Measurements from ENCODE around the gene FAM163B.

Gene FAM163B

DNA sequence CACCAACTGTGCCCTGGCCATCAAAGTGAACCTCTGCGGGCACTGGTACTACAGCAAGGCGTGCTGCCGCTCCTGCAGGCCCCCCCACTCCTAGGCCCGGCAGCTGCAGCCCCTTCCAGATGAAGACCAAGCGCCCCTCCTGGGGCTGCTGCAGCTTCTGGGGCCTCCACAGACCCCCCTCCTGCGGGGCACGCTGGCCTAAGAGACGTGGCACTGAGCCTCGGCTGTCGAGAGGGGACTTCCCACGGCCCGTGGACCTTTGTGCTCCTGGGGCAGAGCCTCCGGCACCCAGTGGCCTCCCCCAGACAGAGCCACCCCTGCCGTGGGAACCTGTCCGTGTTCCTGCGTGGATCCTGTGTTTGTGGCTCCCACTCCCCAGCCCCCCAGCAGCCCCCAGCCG is 34.4 kb downstream of the FAM163B start (continued):
- TF ChIP-seq TSHZ2 (CRISPR knock-in tag; IDR thresholded peaks at IDR 0.05) (no peak), ARNTL (CRISPR knock-in tag; IDR thresholded peaks at IDR 0.05; ENCODE audit: borderline replicate concordance, low read depth) (no peak), BACH2 (CRISPR knock-in tag; IDR thresholded peaks at IDR 0.05; ENCODE audit: borderline replicate concordance) (no peak), ZC3H10 (CRISPR knock-in tag; IDR thresholded peaks at IDR 0.05) (no peak)

DNA sequence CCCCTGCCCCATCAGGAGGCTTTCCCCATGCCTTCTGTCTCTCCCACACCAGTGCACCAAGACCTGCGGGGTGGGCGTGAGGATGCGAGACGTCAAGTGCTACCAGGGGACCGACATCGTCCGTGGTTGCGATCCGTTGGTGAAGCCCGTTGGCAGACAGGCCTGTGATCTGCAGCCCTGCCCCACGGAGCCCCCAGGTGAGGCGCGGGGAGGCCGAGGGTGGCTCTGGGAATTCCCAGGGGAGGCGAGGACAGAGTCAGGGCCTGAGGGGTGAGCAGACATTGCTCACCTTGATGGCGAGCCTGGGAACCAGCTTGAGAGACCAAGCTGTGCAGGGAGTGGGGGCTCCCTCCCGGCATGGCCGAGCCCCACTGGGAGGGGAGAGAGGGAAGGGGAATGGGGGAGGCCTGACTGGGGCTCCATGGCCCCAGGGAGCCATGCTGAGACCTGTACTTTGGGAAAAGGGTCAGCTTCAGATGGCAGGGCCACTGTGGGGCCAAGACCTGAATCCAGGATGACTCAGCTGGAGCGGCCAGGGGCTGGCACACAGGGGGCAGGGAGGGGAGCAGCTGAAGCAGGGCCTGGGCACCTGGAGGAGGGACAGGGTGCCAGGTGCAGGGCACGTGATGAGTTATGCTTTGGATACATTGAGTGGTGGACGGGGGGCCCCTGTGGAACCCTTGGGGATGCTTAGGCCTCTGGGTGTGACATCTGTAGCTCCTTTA is 35.2 kb downstream of the FAM163B start:
- ATAC-seq, result no peak
- TF ChIP-seq ZC3H10 (CRISPR knock-in tag; IDR thresholded peaks at IDR 0.05), result no peak
- no peak for TF ChIP-seq TOX (CRISPR knock-in tag; IDR thresholded peaks at IDR 0.05; ENCODE audit: borderline replicate concordance)
- no peak for TF ChIP-seq ZFP3 (CRISPR knock-in tag; IDR thresholded peaks at IDR 0.05)
- TF ChIP-seq ISL1 (CRISPR knock-in tag; IDR thresholded peaks at IDR 0.05), result no peak

DNA sequence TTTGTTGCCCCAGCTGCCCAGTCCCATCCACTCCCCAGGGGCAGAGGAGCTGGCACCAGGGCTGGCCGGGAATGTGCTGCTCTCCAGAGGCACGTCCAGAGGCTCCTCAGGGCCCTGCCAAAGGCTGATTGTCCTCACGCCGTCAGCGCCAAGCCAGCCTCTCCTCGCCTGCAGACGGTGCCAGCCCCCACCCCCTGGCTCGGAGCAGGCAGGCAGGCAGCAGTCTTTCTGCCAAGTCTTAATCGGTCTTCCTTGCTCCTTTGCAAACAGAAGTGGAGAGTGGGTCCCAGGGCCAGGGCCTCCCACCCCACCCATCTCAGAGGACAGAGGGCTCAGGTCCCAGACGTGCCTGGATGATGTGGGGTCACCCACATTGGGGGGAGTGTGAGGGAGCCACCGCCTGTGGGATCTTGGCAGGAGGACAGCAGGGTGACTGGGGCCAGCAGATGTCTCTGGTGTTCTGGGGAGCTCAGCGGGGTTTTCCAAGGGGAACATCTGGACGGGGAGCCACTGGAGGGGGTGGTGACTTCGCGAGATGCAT is 36.3 kb downstream of the FAM163B start:
- TF ChIP-seq ESRRG (CRISPR knock-in tag; IDR thresholded peaks at IDR 0.05) (no peak), TCF4 (CRISPR knock-in tag; IDR thresholded peaks at IDR 0.05; ENCODE audit: borderline replicate concordance) (peak; percentile 52; the same call in 1 of the 2 replicates), TSHZ2 (CRISPR knock-in tag; IDR thresholded peaks at IDR 0.05) (peak; percentile 46; the same call in 1 of the 2 replicates)
- TF ChIP-seq, protein P1, sequence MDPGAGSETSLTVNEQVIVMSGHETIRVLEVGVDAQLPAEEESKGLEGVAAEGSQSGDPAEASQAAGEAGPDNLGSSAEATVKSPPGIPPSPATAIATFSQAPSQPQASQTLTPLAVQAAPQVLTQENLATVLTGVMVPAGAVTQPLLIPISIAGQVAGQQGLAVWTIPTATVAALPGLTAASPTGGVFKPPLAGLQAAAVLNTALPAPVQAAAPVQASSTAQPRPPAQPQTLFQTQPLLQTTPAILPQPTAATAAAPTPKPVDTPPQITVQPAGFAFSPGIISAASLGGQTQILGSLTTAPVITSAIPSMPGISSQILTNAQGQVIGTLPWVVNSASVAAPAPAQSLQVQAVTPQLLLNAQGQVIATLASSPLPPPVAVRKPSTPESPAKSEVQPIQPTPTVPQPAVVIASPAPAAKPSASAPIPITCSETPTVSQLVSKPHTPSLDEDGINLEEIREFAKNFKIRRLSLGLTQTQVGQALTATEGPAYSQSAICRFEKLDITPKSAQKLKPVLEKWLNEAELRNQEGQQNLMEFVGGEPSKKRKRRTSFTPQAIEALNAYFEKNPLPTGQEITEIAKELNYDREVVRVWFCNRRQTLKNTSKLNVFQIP (CRISPR knock-in tag; IDR thresholded peaks at IDR 0.05; ENCODE audit: borderline replicate concordance, low read depth), result no peak
- peak; percentile 70 for ATAC-seq

DNA sequence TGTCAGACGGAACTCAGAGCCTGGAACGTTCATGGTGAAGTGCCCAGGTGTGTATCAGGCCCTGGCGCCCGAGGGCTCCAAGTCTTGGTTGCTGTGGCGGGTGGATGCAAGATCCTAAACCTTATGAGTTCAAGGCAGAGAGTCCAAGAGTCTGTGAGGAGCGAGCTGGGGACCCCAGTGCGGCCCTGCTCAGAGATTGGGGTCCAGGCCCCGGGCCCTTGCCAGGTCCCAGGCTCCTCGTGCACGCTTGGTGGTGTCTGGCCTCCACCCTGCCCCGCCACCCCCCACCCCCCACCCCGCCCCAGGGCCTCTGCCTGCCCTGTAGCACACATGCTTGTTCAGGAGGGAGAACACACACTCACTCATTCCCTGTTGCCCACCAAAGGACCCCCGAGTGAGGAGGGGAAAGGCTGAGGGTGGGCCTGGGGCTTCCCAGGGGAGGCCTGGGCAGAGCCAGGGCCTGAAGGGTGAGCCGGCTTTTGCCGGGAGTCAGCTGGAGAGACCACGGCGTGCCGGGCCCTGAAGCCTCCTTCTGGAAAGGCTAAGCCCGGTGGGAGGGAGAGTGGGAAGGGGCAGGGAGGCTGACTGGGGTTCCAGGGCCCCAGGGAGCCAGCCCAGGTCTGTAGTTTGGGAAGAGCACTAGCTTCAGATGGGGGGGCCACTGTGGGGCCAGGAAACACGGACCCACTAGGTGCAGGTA is 37.1 kb downstream of the FAM163B start:
- no peak for ATAC-seq
- TF ChIP-seq ZNF8 (CRISPR knock-in tag; IDR thresholded peaks at IDR 0.05) (no peak), SNAI2 (CRISPR knock-in tag; IDR thresholded peaks at IDR 0.05) (no peak), GLIS3 (CRISPR knock-in tag; IDR thresholded peaks at IDR 0.05) (no peak), ISL1 (CRISPR knock-in tag; IDR thresholded peaks at IDR 0.05) (no peak), ARNTL (CRISPR knock-in tag; IDR thresholded peaks at IDR 0.05; ENCODE audit: borderline replicate concordance, low read depth) (no peak), TCF4 (CRISPR knock-in tag; IDR thresholded peaks at IDR 0.05; ENCODE audit: borderline replicate concordance) (no peak), ZFP30 (CRISPR knock-in tag; IDR thresholded peaks at IDR 0.05) (no peak), OSR1 (CRISPR knock-in tag; IDR thresholded peaks at IDR 0.05) (no peak), CSDC2 (CRISPR knock-in tag; IDR thresholded peaks at IDR 0.05) (no peak), ZFP3 (CRISPR knock-in tag; IDR thresholded peaks at IDR 0.05) (no peak), ZNF565 (CRISPR knock-in tag; conservative IDR thresholded peaks at IDR 0.05; ENCODE audit: low read depth) (no peak), ZNF70 (CRISPR knock-in tag; IDR thresholded peaks at IDR 0.05) (no peak), RARB (CRISPR knock-in tag; IDR thresholded peaks at IDR 0.05) (no peak), TSHZ2 (CRISPR knock-in tag; IDR thresholded peaks at IDR 0.05) (no peak)
- TF ChIP-seq, protein P2, sequence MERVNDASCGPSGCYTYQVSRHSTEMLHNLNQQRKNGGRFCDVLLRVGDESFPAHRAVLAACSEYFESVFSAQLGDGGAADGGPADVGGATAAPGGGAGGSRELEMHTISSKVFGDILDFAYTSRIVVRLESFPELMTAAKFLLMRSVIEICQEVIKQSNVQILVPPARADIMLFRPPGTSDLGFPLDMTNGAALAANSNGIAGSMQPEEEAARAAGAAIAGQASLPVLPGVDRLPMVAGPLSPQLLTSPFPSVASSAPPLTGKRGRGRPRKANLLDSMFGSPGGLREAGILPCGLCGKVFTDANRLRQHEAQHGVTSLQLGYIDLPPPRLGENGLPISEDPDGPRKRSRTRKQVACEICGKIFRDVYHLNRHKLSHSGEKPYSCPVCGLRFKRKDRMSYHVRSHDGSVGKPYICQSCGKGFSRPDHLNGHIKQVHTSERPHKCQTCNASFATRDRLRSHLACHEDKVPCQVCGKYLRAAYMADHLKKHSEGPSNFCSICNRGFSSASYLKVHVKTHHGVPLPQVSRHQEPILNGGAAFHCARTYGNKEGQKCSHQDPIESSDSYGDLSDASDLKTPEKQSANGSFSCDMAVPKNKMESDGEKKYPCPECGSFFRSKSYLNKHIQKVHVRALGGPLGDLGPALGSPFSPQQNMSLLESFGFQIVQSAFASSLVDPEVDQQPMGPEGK (CRISPR knock-in tag; IDR thresholded peaks at IDR 0.05; ENCODE audit: borderline replicate concordance), result no peak
- TF ChIP-seq, protein P3, sequence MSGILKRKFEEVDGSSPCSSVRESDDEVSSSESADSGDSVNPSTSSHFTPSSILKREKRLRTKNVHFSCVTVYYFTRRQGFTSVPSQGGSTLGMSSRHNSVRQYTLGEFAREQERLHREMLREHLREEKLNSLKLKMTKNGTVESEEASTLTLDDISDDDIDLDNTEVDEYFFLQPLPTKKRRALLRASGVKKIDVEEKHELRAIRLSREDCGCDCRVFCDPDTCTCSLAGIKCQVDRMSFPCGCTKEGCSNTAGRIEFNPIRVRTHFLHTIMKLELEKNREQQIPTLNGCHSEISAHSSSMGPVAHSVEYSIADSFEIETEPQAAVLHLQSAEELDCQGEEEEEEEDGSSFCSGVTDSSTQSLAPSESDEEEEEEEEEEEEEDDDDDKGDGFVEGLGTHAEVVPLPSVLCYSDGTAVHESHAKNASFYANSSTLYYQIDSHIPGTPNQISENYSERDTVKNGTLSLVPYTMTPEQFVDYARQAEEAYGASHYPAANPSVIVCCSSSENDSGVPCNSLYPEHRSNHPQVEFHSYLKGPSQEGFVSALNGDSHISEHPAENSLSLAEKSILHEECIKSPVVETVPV (CRISPR knock-in tag; IDR thresholded peaks at IDR 0.05), result no peak
